ENCODE data around the gene SLFN13. TPM values are rescaled to one million over a fixed set of nuclear protein-coding genes. Genes with fewer than 3 reads are reported as not detected.
"Not testable (repeated sequence)": the region's sequence is repeated elsewhere in the genome, so short reads cannot be mapped to it uniquely, and the experiment has no call there.

SLFN13 gene
- total RNA-seq, 2 experiments from 2014 or later, result 56.2 to 56.3 TPM

DNA sequence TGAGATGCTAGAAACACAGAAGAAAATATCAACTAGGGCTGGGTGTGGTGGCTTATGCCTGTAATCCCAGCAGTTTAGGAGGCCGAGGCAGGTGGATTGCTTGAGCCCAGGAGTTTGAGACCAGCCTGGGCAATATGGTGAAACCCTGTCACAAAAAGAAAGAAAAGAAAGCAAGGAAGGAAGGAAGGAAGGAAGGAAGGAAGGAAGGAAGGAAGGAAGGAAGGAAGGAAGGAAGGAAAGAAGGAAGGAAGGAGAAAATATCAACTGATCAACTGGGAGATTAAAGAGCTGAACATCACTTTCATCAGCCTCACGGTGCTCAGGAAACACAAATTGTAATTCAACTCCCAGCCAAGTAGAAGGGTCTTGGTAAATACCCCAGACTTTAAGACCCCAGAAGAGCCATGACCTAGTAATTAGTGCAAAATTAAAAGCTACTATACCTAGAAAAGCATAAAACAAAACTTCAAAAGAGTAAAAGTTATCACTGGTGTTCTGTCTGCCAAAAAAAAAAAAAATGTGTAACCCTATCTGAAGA is 27.8 kb upstream of the SLFN13 start:
- Mint-ChIP-seq H3K9me3 (ENCODE audit: insufficient read depth) (peaks cover 9% of the 10 kb centered on the region), H3K27me3 (ENCODE audit: low read depth) (no peaks in the 10 kb centered on the region), H3K4me3 (no peak overlapping the region), H3K4me1 (ENCODE audit: low read depth) (peaks cover 45% of the 10 kb centered on the region), H3K27ac (peak overlapping the region; percentile 8), H3K36me3 (ENCODE audit: low read depth) (peaks cover 89% of the 10 kb centered on the region)
- POLR2A ChIA-PET, result no interaction called here
- CTCF ChIA-PET, result interaction anchor here (1.2 kb wide), 1 partner anchor 163 kb away, joined by 7 read pairs; no protein-coding TSS in a partner anchor
- ATAC-seq, result no peak
- no peak for DNase-seq

GRCh38 chr17:35468475-35468874 is 19.9 kb upstream of the SLFN13 start:
- H3K4me3 Mint-ChIP-seq, result peak overlapping the region; percentile 6

GRCh38 chr17:35467824-35468223 is 19.3 kb upstream of the SLFN13 start:
- Mint-ChIP-seq H3K4me1 (ENCODE audit: low read depth) (peaks cover 58% of the 10 kb centered on the region), H3K27ac (peak overlapping the region; percentile 80), H3K4me3 (peak overlapping the region; percentile 13), H3K9me3 (ENCODE audit: insufficient read depth) (no peaks in the 10 kb centered on the region), H3K27me3 (ENCODE audit: low read depth) (no peaks in the 10 kb centered on the region), H3K36me3 (ENCODE audit: low read depth) (peaks cover 91% of the 10 kb centered on the region)
- ChIA-PET POLR2A (interaction anchor here (1.1 kb wide), 1 partner anchor 95 kb away, joined by 3 read pairs; the partner anchor contains the start of gene SLFN11), CTCF (interaction anchor here (0.9 to 2.8 kb wide), 4 partner anchors 66 to 155 kb away, joined by 3 to 10 read pairs (median 4); no protein-coding TSS in a partner anchor)
- DNase-seq, result peak; percentile 68
- peak; percentile 88 for ATAC-seq

More at GRCh38 chr17:35468475-35468874, 19.9 kb upstream of the SLFN13 start:
- Mint-ChIP-seq H3K36me3 (ENCODE audit: low read depth) (peaks cover 91% of the 10 kb centered on the region), H3K9me3 (ENCODE audit: insufficient read depth) (no peaks in the 10 kb centered on the region), H3K4me1 (ENCODE audit: low read depth) (peaks cover 57% of the 10 kb centered on the region), H3K27me3 (ENCODE audit: low read depth) (no peaks in the 10 kb centered on the region), H3K27ac (peak overlapping the region; percentile 80)
- ATAC-seq (peak; percentile 35), DNase-seq (no peak)
- POLR2A ChIA-PET, result interaction anchor here (1.1 kb wide), 1 partner anchor 95 kb away, joined by 3 read pairs; the partner anchor contains the start of gene SLFN11
- CTCF ChIA-PET, result interaction anchor here (1.0 to 2.8 kb wide), 3 partner anchors 65 to 155 kb away, joined by 3 to 10 read pairs (median 5); no protein-coding TSS in a partner anchor

- no peaks in the 10 kb centered on the region for H3K27me3 Mint-ChIP-seq (ENCODE audit: low read depth)
- peaks cover 35% of the 10 kb centered on the region for H3K4me1 Mint-ChIP-seq (ENCODE audit: low read depth)
- peaks cover 5% of the 10 kb centered on the region for H3K9me3 Mint-ChIP-seq (ENCODE audit: insufficient read depth)
- peak overlapping the region; percentile 87 for H3K27ac Mint-ChIP-seq
- H3K4me3 Mint-ChIP-seq, result peak overlapping the region; percentile 56
- DNase-seq (peak; percentile 78), ATAC-seq (peak; percentile 93)
- CTCF ChIA-PET, result no interaction called here
- POLR2A ChIA-PET, result interaction anchor here (0.6 to 1.4 kb wide), 3 partner anchors 12 to 149 kb away, joined by 3 read pairs; partner anchors contain the start of genes SLFN11 and SLFN13
- peaks cover 67% of the 10 kb centered on the region for H3K36me3 Mint-ChIP-seq (ENCODE audit: low read depth)
These were observed 11.8 kb upstream of the SLFN13 start for GRCh38 chr17:35460354-35460851.

DNA sequence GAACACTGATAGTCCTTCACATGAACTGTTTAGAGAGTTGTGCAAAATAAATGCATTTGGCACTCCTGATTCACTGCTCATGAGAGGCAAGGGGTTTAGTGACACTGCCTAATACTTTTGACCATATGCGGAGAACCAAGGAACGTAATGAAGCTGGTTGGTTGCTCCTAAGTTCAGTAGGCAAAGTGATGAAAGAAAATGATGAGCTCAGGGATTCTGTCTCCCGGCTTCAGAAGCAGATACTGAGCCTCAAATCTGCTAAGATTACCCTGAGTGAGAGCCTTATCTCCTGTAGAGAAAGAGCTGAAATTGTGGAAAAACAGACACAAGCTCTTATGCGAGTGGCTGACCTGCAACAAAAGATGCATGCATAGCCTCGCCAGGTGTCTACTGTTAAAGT is 5.5 kb upstream of the SLFN13 start:
- H3K27ac Mint-ChIP-seq; H3K9me3 Mint-ChIP-seq (ENCODE audit: insufficient read depth); ATAC-seq; POLR2A ChIA-PET; H3K27me3 Mint-ChIP-seq (ENCODE audit: low read depth); H3K4me1 Mint-ChIP-seq (ENCODE audit: low read depth); DNase-seq; H3K4me3 Mint-ChIP-seq: not testable (repeated sequence)
- CTCF ChIA-PET, result interaction anchor here (1.1 kb wide), 1 partner anchor 141 kb away, joined by 3 read pairs; no protein-coding TSS in a partner anchor
- H3K36me3 Mint-ChIP-seq (ENCODE audit: low read depth), result peaks cover 40% of the 10 kb centered on the region

- Mint-ChIP-seq H3K4me3 (no peak overlapping the region), H3K36me3 (ENCODE audit: low read depth) (peaks cover 38% of the 10 kb centered on the region), H3K9me3 (ENCODE audit: insufficient read depth) (peaks cover 5% of the 10 kb centered on the region), H3K27me3 (ENCODE audit: low read depth) (no peaks in the 10 kb centered on the region), H3K27ac (no peak overlapping the region), H3K4me1 (ENCODE audit: low read depth) (peaks cover 11% of the 10 kb centered on the region)
- DNase-seq (no peak), ATAC-seq (no peak)
- ChIA-PET CTCF (interaction anchor here (1.1 to 1.2 kb wide), 2 partner anchors 80 to 140 kb away, joined by 3 to 4 read pairs; no protein-coding TSS in a partner anchor), POLR2A (interaction anchor here (0.7 kb wide), 1 partner anchor 111 kb away, joined by 3 read pairs; no protein-coding TSS in a partner anchor)
These were observed 4.6 kb upstream of the SLFN13 start for GRCh38 chr17:35453171-35453570.

GRCh38 chr17:35449371-35449931 is 885 bp upstream of the SLFN13 start:
- Mint-ChIP-seq H3K9me3 (ENCODE audit: insufficient read depth) (peaks cover 5% of the 10 kb centered on the region), H3K4me3 (no peak overlapping the region), H3K36me3 (ENCODE audit: low read depth) (peaks cover 47% of the 10 kb centered on the region), H3K27me3 (ENCODE audit: low read depth) (no peaks in the 10 kb centered on the region), H3K4me1 (ENCODE audit: low read depth) (peaks cover 26% of the 10 kb centered on the region), H3K27ac (peak overlapping the region; percentile 64)
- ChIA-PET POLR2A (interaction anchor here (1.0 to 2.0 kb wide), 2 partner anchors 38 to 186 kb away, joined by 3 to 10 read pairs; no protein-coding TSS in a partner anchor), CTCF (interaction anchor here (1.4 to 2.4 kb wide), 3 partner anchors 9 to 90 kb away, joined by 4 to 7 read pairs (median 6); no protein-coding TSS in a partner anchor)
- ATAC-seq, result no peak
- DNase-seq, result no peak

DNA sequence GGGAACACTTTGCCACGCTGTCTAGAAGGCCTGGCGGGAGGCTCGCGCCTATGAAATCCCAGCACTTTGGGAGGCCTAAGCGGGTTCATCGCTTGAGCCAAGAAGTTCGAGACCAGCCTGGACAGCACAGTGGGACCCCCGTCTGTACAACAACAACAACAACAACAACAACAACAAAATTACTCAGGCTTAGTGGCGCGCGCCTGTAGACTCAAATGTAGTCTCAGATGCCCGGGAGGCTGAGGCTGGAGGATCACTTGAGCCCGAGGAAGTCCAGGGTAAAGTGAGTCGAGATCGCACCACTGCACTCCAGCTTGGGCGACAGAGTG is 297 bp upstream of the SLFN13 start:
- ChIA-PET CTCF (interaction anchor here (0.7 to 2.4 kb wide), 6 partner anchors 9 to 360 kb away, joined by 3 to 11 read pairs (median 5); no protein-coding TSS in a partner anchor), POLR2A (interaction anchor here (0.6 to 2.4 kb wide), 10 partner anchors 11 to 185 kb away, joined by 3 to 12 read pairs (median 8); partner anchors contain the start of genes SLFN11 and SLFN12L)
- peak overlapping the region; percentile 73 for H3K4me3 Mint-ChIP-seq
- ATAC-seq (no peak), DNase-seq (no peak)
- H3K27me3 Mint-ChIP-seq (ENCODE audit: low read depth), result no peaks in the 10 kb centered on the region
- peaks cover 5% of the 10 kb centered on the region for H3K9me3 Mint-ChIP-seq (ENCODE audit: insufficient read depth)
- H3K27ac Mint-ChIP-seq, result peak overlapping the region; percentile 75
- peaks cover 52% of the 10 kb centered on the region for H3K36me3 Mint-ChIP-seq (ENCODE audit: low read depth)
- peaks cover 26% of the 10 kb centered on the region for H3K4me1 Mint-ChIP-seq (ENCODE audit: low read depth)

GRCh38 chr17:35447499-35447898 is 1.1 kb downstream of the SLFN13 start:
- H3K27ac Mint-ChIP-seq, result peak overlapping the region; percentile 13
- H3K27me3 Mint-ChIP-seq (ENCODE audit: low read depth), result no peaks in the 10 kb centered on the region
- peaks cover 5% of the 10 kb centered on the region for H3K9me3 Mint-ChIP-seq (ENCODE audit: insufficient read depth)
- peaks cover 62% of the 10 kb centered on the region for H3K36me3 Mint-ChIP-seq (ENCODE audit: low read depth)
- ATAC-seq (no peak), DNase-seq (no peak)
- ChIA-PET CTCF (interaction anchor here (0.6 to 2.4 kb wide), 6 partner anchors 14 to 286 kb away, joined by 3 to 11 read pairs (median 4); no protein-coding TSS in a partner anchor), POLR2A (interaction anchor here (1.2 to 2.4 kb wide), 7 partner anchors 14 to 205 kb away, joined by 3 to 12 read pairs (median 10); partner anchors contain the start of genes SLFN11, SLFN12L and SLFN5)
- peak overlapping the region; percentile 59 for H3K4me3 Mint-ChIP-seq
- peaks cover 26% of the 10 kb centered on the region for H3K4me1 Mint-ChIP-seq (ENCODE audit: low read depth)

DNA sequence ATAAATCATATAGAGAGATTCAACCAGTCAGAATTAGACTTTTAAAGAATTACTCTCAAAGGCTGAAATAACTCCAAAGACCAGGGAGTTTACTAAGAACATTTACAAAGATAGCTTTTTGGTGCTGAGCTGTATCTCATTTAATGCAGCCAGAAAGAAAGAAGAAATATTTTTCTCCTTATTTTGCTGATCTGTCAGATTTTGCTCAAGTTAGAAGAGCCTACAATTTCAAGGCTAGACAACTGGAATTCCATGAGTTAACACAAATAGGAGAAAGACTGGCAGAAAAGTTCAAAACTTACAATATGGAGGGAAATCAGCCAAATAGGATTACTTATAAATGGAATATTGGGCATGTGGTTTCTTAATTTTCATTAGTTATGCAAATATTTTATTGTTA is 10.1 kb downstream of the SLFN13 start:
- H3K27me3 Mint-ChIP-seq (ENCODE audit: low read depth), result no peaks in the 10 kb centered on the region
- peaks cover 44% of the 10 kb centered on the region for H3K36me3 Mint-ChIP-seq (ENCODE audit: low read depth)
- ChIA-PET CTCF (no interaction called here), POLR2A (no interaction called here)
- DNase-seq (no peak), ATAC-seq (no peak)
- no peaks in the 10 kb centered on the region for H3K9me3 Mint-ChIP-seq (ENCODE audit: insufficient read depth)
- no peak overlapping the region for H3K4me3 Mint-ChIP-seq
- no peak overlapping the region for H3K27ac Mint-ChIP-seq
- H3K4me1 Mint-ChIP-seq (ENCODE audit: low read depth), result peaks cover 11% of the 10 kb centered on the region

- Mint-ChIP-seq H3K9me3 (ENCODE audit: insufficient read depth) (no peaks in the 10 kb centered on the region), H3K4me1 (ENCODE audit: low read depth) (peaks cover 58% of the 10 kb centered on the region), H3K4me3 (peak overlapping the region; percentile 90), H3K36me3 (ENCODE audit: low read depth) (peaks cover 39% of the 10 kb centered on the region), H3K27ac (peak overlapping the region; percentile 85), H3K27me3 (ENCODE audit: low read depth) (no peaks in the 10 kb centered on the region)
- peak; percentile 73 for DNase-seq
- peak; percentile 83 for ATAC-seq
- POLR2A ChIA-PET, result interaction anchor here (0.6 to 1.7 kb wide), 6 partner anchors 14 to 191 kb away, joined by 3 to 9 read pairs (median 6); partner anchors contain the start of genes SLFN11, SLFN12L, SLFN13 and SLFN5
- CTCF ChIA-PET, result interaction anchor here (0.9 to 1.9 kb wide), 6 partner anchors 12 to 120 kb away, joined by 3 to 5 read pairs (median 4); no protein-coding TSS in a partner anchor
These were observed 15.3 kb downstream of the SLFN13 start for GRCh38 chr17:35433075-35433894.

Measured in activated CD8-positive, alpha-beta T cell treated with anti-CD3 and anti-CD28 coated beads, Interleukin-2, amount 10 ng/mL, durations not matched to agents 7 days and 5 days (primary cell).